Measurements from ENCODE around the gene ANTXR1. TPM values are rescaled to one million over a fixed set of nuclear protein-coding genes. Genes with fewer than 3 reads are reported as not detected.
A peak's percentile ranks its signal among the peaks of the same experiment; 100 is the strongest.

ANTXR1 gene
- total and polyA plus RNA-seq, 2 donors from 2014 or later = 7.0 to 42.6 TPM

DNA sequence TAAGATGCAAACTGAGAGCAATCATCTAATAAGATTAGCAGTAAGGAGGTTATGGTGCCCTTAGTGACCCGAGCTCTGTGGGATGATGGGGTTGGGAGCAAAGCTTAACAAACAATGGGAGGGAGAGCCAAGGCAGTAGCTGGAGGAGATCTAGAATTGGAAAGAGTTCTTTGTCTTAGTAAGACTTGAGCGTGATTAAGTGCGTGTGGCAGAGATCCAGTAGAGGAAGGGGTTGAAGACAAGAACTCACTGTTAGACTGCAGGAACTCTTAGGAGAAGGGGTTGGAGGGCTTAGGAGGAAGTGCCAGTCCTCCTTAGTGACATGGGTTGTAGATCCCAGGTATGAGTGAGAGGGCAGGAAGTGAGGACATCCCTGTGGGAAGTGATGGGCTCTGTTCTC is 189.3 kb downstream of the ANTXR1 start:
- Histone ChIP-seq H3K27me3 (ENCODE audit: control insufficient read depth, insufficient read depth, low read length) (no peaks in the 10 kb centered on the region), H3K4me1 (ENCODE audit: control insufficient read depth in 2 of 3, insufficient read depth in 2 of 3, low read depth in 1 of 3, low read length in 3 of 3) (no peaks in the 10 kb centered on the region), H3K9ac (ENCODE audit: low read length in 3 of 3) (no peak overlapping the region), H3K9me3 (ENCODE audit: control insufficient read depth in 2 of 3, insufficient read depth in 1 of 3, low read length in 3 of 3) (no peaks in the 10 kb centered on the region), H3K36me3 (ENCODE audit: control insufficient read depth in 2 of 3, insufficient read depth in 3 of 3, low read length in 3 of 3) (no peaks in the 10 kb centered on the region), H3K4me3 (ENCODE audit: low read length in 3 of 3) (no peak overlapping the region), H3K27ac (ENCODE audit: low read depth in 2 of 2, low read length in 2 of 2) (no peak overlapping the region)
- peak in 1 of 5 donors; percentile 32 for DNase-seq
- intact Hi-C loops (cut with DNase I) = no loop called here
- TF ChIP-seq, protein P1, sequence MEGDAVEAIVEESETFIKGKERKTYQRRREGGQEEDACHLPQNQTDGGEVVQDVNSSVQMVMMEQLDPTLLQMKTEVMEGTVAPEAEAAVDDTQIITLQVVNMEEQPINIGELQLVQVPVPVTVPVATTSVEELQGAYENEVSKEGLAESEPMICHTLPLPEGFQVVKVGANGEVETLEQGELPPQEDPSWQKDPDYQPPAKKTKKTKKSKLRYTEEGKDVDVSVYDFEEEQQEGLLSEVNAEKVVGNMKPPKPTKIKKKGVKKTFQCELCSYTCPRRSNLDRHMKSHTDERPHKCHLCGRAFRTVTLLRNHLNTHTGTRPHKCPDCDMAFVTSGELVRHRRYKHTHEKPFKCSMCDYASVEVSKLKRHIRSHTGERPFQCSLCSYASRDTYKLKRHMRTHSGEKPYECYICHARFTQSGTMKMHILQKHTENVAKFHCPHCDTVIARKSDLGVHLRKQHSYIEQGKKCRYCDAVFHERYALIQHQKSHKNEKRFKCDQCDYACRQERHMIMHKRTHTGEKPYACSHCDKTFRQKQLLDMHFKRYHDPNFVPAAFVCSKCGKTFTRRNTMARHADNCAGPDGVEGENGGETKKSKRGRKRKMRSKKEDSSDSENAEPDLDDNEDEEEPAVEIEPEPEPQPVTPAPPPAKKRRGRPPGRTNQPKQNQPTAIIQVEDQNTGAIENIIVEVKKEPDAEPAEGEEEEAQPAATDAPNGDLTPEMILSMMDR (IDR thresholded peaks at IDR 0.05; ENCODE audit: borderline replicate concordance, extremely low read depth, insufficient read depth) = no peak
- FAIRE-seq = no peak

DNA sequence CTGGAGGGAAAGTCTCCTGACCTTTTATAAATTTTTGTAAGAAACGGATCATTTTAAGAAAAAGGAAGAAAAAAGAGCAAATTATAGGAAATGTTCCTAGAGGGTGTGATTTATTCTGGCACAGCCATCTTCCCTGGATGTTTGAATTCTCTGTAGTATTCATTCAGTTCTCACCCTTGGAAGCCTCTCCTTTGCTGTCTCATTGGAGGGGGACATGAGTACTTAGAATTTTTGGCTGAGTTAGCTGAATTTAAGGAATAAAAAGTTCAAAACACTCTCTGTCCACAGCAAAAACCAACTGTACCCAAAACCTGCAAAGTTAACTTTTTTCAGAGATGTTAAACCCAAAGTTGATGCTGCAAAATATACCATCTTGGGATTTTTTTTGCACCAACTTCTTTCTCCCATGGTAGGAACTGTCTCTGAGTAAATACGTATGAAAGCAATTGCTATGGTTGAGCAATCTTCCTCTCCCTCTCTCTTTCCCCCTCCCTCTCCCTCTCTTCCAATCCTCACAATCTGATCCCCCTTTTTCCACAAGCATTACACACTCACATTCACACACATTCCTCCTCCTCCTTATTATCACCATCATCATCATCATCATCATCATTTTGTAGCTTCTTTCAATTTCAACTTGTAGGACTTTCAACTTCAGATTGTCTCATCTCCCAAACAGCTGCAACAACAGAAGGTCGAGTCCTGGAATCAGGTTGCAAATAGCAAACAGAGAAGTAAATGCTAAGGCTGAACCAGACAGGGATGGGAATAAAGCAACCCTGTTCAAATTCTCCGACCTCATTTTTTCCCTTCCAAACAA is 190.4 kb downstream of the ANTXR1 start:
- Histone ChIP-seq H3K9ac (ENCODE audit: low read length in 3 of 3) (no peak overlapping the region), H3K27me3 (ENCODE audit: control insufficient read depth, insufficient read depth, low read length) (no peaks in the 10 kb centered on the region), H3K27ac (ENCODE audit: low read depth in 2 of 2, low read length in 2 of 2) (no peak overlapping the region), H3K9me3 (ENCODE audit: control insufficient read depth in 2 of 3, insufficient read depth in 1 of 3, low read length in 3 of 3) (no peaks in the 10 kb centered on the region), H3K4me1 (ENCODE audit: control insufficient read depth in 2 of 3, insufficient read depth in 2 of 3, low read depth in 1 of 3, low read length in 3 of 3) (no peaks in the 10 kb centered on the region), H3K4me3 (ENCODE audit: low read length in 3 of 3) (no peak overlapping the region), H3K36me3 (ENCODE audit: control insufficient read depth in 2 of 3, insufficient read depth in 3 of 3, low read length in 3 of 3) (no peaks in the 10 kb centered on the region)
- TF ChIP-seq, protein P1 (IDR thresholded peaks at IDR 0.05; ENCODE audit: borderline replicate concordance, extremely low read depth, insufficient read depth) = no peak
- FAIRE-seq = no peak
- DNase-seq = no peak
- intact Hi-C loops (cut with DNase I) = no loop called here

DNA sequence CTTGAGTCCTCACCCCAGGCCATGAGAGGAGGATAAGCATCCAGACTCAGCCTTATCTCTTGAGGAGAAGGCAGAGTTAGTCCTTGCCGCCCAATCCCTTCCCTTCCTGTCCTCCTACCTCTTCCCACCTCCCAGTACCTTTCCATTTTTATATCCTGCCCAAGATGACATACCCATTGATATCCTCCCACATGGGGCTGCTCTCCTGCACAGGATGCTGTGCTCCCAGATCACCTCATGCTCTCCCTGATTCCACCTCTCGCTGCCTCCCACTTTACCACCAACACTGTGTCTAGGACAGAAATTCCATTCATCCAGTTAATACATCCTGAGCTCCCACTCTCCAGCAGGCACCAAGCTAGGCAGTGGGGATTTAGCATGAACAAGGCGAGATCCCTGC is 191.7 kb downstream of the ANTXR1 start:
- Histone ChIP-seq H3K27ac (ENCODE audit: low read depth in 2 of 2, low read length in 2 of 2) (no peak overlapping the region), H3K9me3 (ENCODE audit: control insufficient read depth in 2 of 3, insufficient read depth in 1 of 3, low read length in 3 of 3) (no peaks in the 10 kb centered on the region), H3K9ac (ENCODE audit: low read length in 3 of 3) (no peak overlapping the region), H3K4me3 (ENCODE audit: low read length in 3 of 3) (no peak overlapping the region), H3K36me3 (ENCODE audit: control insufficient read depth in 2 of 3, insufficient read depth in 3 of 3, low read length in 3 of 3) (no peaks in the 10 kb centered on the region), H3K27me3 (ENCODE audit: control insufficient read depth, insufficient read depth, low read length) (no peaks in the 10 kb centered on the region), H3K4me1 (ENCODE audit: control insufficient read depth in 2 of 3, insufficient read depth in 2 of 3, low read depth in 1 of 3, low read length in 3 of 3) (no peaks in the 10 kb centered on the region)
- TF ChIP-seq, protein P1 (IDR thresholded peaks at IDR 0.05; ENCODE audit: borderline replicate concordance, extremely low read depth, insufficient read depth) = no peak
- DNase-seq = no peak
- no peak for FAIRE-seq
- intact Hi-C loops (cut with DNase I) = no loop called here
